Right atrium auricular region (tissue), 2 donors: ENCODE results near the gene CDH13. TPM values are rescaled to one million over a fixed set of nuclear protein-coding genes. Genes with fewer than 3 reads are reported as not detected.

Experiments used
- DNase-seq: peaks from one replicate; pipeline ENCODE4 v3.0.0-alpha.2; 2019; ENCODE audit warnings: low spot score
- H3K27ac ChIP-seq, 2 donors: fragments of 200-600 bp; sonication (generic); 1 replicate in 1 of 2; 2 replicates in 1 of 2; pipeline ENCODE4 v1.5.1; 2016 to 2019
- H3K27me3 ChIP-seq, 2 donors: fragments of 200-600 bp; sonication (generic); one replicate each; pipeline versions ENCODE4 v1.5.1 to v1.6.0; 2017 to 2019
- H3K36me3 ChIP-seq: fragments of 200-600 bp; sonication (generic); one replicate; pipeline ENCODE4 v1.5.1; 2016
- H3K4me1 ChIP-seq, 2 donors: fragments of 200-600 bp; sonication (generic); one replicate each; pipeline versions ENCODE4 v1.5.1 to v1.6.0; 2017 to 2019
- H3K4me3 ChIP-seq, 2 donors: fragments of 200-600 bp; sonication (generic); 1 replicate in 1 of 2; 2 replicates in 1 of 2; pipeline ENCODE4 v1.5.1; 2017 to 2019; ENCODE audit warnings: mild to moderate bottlenecking in 1 of 2, moderate library complexity in 1 of 2
- H3K9me3 ChIP-seq, 2 donors: fragments of 200-600 bp; sonication (generic); one replicate each; pipeline ENCODE4 v1.5.1; 2019
- total RNA-seq, 2 donors: library from RNA; depleted of rRNA; stranded (reverse); fragments of >200 nt; gene quantifications; one replicate each; pipeline ENCODE4 v1.1.0, GENCODE V29; 2016
- TF ChIP-seq, protein P1 (sequence below), 2 donors: fragments of 200-600 bp; sonication (generic); IDR thresholded peaks; one replicate each; pipeline ENCODE4 v1.5.1; 2019; ENCODE audit warnings: antibody characterized with exemption in 2 of 2

CDH13 gene
- total RNA-seq, 2 donors from 2014 or later, result 75.4 to 85.9 TPM

DNA sequence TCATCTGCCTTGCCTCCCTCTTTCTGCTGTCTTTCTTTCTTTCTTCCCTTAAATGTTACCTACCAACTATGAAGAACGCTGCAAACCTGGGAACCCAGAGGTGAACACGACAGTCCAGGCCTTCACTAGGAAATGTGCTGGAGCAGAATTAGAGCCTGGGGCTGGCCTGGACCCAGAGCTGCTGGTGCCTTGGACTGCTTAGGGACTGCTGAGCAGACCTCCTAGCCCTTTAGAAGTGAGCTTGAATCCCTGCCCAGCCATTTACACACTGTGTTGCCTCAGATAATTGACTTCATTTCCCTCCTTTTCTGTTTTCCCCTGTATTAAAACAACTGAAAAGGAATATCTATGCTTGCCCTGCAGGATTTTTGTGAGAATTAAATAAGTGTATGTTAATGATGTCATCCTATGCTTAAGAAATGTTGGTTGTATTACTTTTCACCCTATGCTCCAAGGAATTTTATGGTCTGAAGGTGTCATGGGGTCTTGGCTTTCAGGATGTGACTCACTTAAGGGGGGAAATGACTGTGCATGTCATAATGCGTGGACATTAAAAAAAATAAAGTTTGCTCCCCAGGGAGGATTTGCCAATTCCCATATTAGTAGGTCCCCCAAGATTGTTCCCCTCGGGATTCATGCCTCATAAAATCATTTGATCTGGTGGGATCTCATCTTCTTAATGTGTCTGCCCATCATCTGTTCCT is 11.5 kb downstream of the CDH13 start:
- Histone ChIP-seq H3K36me3 (no peaks in the 10 kb centered on the region), H3K27me3 (no peaks in the 10 kb centered on the region), H3K4me1 (peaks cover 0 to 44% of the 10 kb centered on the region in 2 donors), H3K27ac (peak overlapping the region; percentile 45 to 57), H3K4me3 (no peak overlapping the region), H3K9me3 (no peaks in the 10 kb centered on the region)
- no peak for DNase-seq
- TF ChIP-seq, protein P1, sequence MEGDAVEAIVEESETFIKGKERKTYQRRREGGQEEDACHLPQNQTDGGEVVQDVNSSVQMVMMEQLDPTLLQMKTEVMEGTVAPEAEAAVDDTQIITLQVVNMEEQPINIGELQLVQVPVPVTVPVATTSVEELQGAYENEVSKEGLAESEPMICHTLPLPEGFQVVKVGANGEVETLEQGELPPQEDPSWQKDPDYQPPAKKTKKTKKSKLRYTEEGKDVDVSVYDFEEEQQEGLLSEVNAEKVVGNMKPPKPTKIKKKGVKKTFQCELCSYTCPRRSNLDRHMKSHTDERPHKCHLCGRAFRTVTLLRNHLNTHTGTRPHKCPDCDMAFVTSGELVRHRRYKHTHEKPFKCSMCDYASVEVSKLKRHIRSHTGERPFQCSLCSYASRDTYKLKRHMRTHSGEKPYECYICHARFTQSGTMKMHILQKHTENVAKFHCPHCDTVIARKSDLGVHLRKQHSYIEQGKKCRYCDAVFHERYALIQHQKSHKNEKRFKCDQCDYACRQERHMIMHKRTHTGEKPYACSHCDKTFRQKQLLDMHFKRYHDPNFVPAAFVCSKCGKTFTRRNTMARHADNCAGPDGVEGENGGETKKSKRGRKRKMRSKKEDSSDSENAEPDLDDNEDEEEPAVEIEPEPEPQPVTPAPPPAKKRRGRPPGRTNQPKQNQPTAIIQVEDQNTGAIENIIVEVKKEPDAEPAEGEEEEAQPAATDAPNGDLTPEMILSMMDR (IDR thresholded peaks at IDR 0.05), result no peak

DNA sequence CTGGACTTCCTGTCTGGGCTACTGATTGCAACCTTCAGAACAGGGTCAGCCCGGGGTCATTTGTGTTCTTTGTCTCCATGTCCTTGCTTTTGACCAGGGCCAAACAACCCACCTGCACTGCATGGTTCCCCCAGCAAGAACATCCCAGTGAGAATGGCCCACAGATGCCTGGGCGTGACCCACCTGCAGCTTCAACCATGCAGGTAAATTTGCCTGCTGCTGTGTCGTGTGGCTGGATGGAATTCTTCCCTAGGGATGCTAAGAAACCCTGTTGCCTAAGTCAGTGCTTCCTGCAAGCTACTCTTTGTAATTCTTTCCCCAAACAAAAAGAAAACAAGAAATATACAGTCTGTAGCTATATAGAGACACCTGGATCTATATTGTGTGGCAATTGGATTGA is 12.5 kb downstream of the CDH13 start:
- Histone ChIP-seq H3K4me3 (no peak overlapping the region), H3K4me1 (peaks cover 0 to 35% of the 10 kb centered on the region in 2 donors), H3K27ac (no peak overlapping the region), H3K36me3 (no peaks in the 10 kb centered on the region), H3K9me3 (no peaks in the 10 kb centered on the region), H3K27me3 (no peaks in the 10 kb centered on the region)
- TF ChIP-seq, protein P1 (IDR thresholded peaks at IDR 0.05), result no peak
- DNase-seq, result no peak

DNA sequence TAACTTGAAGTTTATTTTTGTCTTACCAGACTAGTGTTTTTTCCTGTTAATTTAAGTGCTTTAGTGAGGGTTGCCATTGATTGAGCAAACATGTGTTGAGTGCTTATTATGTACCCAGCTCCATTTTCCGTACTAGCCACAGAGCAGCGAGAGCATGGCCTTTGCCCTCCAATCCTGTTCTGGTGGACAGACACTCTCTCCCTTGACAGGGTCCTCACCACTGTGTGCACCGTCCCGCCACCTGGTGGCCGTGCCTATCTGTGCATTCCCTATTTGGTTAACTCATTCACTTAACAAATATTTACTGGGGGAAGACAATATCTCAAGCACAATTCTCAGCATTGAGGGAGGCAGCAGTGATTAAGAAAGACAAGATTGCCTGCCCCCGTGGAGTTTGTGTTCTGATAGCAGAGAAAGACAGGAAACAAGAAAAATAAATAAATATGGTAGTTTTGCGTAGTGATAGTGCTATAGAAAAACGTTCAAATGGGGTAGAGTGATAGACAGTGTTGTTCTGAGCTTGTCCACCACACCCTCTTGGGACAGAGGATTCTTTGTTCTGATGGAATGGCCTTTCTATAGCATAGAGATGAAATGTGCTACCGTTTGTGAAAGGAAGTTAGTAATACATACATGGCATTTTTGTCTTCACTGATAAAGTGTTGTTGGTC is 13.0 kb downstream of the CDH13 start:
- H3K4me3 ChIP-seq, result no peak overlapping the region
- H3K9me3 ChIP-seq, result no peaks in the 10 kb centered on the region
- TF ChIP-seq, protein P1 (IDR thresholded peaks at IDR 0.05), result peak; percentile 58 to 86
- H3K27me3 ChIP-seq, result no peaks in the 10 kb centered on the region
- H3K36me3 ChIP-seq, result no peaks in the 10 kb centered on the region
- no peak for DNase-seq
- H3K27ac ChIP-seq, result no peak overlapping the region
- peaks cover 0 to 29% of the 10 kb centered on the region in 2 donors for H3K4me1 ChIP-seq

DNA sequence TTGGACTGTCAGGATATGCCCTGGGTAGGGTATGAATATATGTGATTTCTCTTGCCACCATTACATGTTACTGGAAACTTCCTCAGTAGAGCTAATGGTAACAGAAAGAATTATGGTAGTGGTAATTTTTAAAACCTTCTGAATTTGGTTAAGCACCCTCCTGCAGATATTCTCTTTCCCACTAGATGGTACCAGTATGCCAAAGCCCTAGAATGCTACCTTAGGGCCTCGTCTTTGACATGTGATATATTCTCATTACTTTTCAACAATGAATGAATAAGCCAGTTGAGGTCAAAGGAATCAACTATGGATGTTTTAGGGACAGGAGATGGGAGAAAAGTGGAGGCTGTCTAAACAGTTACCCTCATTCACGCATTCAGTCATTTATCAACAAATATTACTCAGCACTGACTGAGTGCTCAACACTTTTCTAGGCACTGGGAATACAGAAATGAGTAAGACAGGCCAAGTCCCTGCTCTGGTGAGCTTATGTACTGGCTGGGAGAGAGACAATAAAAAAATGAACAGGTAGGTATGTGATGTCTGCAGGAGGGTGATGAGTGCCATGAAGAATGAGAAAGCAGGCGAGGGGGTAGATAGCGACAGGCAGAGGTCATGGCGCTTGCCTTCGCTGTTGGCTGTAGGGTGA is 14.7 kb downstream of the CDH13 start:
- Histone ChIP-seq H3K4me3 (no peak overlapping the region), H3K9me3 (no peaks in the 10 kb centered on the region), H3K27me3 (no peaks in the 10 kb centered on the region), H3K27ac (peak overlapping the region in 1 of 2 donors; percentile 3), H3K4me1 (peaks cover 0 to 23% of the 10 kb centered on the region in 2 donors), H3K36me3 (no peaks in the 10 kb centered on the region)
- TF ChIP-seq, protein P1 (IDR thresholded peaks at IDR 0.05), result peak in 1 of 2 donors; percentile 58
- DNase-seq, result no peak

DNA sequence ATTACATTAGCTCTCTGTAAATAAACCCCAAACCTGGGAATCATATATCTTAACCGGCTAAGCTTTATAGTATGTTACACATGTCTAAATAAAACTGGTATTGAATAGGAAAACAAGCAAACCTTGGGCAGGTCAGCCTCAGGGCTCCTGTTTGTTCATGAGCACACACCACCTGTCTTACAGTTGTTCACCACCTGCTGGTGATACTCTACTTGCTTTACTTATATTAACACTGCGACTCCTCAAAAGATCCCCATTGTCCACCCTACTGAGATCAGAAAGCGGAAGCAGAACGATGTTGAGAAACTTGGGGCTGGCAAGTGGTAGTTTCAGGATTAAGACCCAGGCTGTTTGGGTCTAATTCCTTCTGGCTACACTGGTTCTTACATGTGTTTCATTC is 16.4 kb downstream of the CDH13 start:
- DNase-seq, result no peak
- Histone ChIP-seq H3K27me3 (no peaks in the 10 kb centered on the region), H3K4me1 (peaks cover 0 to 18% of the 10 kb centered on the region in 2 donors), H3K27ac (no peak overlapping the region), H3K4me3 (no peak overlapping the region), H3K36me3 (no peaks in the 10 kb centered on the region), H3K9me3 (no peaks in the 10 kb centered on the region)
- TF ChIP-seq, protein P1 (IDR thresholded peaks at IDR 0.05), result no peak
